Esophagus (tissue), 2 donors: ENCODE data around the gene CDKAL1. TPM values are rescaled to one million over a fixed set of nuclear protein-coding genes. Genes with fewer than 3 reads are reported as not detected.
"Not testable (repeated sequence)": the region's sequence is repeated elsewhere in the genome, so short reads cannot be mapped to it uniquely, and the experiment has no call there.

Experiments used
- H3K27ac ChIP-seq, 2 donors: one replicate each; pipeline ENCODE4 v1.5.1; 2013; ENCODE audit warnings: low read depth in 2 of 2, mild to moderate bottlenecking in 2 of 2, inconsistent platforms in 1 of 2, low read length in 1 of 2, moderate library complexity in 1 of 2
- H3K27me3 ChIP-seq, 2 donors: one replicate each; pipeline ENCODE4 v1.6.1; 2013; ENCODE audit warnings: low read length in 2 of 2, control low read depth in 1 of 2, mild to moderate bottlenecking in 1 of 2; ENCODE audit not compliant: insufficient read depth in 2 of 2, control insufficient read depth in 1 of 2
- H3K36me3 ChIP-seq, 2 donors: one replicate each; pipeline ENCODE4 v1.6.1; 2013; ENCODE audit warnings: low read length in 1 of 2; ENCODE audit not compliant: control insufficient read depth in 2 of 2, insufficient read depth in 2 of 2
- H3K4me1 ChIP-seq, 2 donors: one replicate each; pipeline ENCODE4 v1.6.1; 2013; ENCODE audit warnings: low read length in 1 of 2; ENCODE audit not compliant: control insufficient read depth in 2 of 2, insufficient read depth in 2 of 2
- H3K4me3 ChIP-seq, 2 donors: one replicate each; pipeline ENCODE4 v1.5.1; 2013; ENCODE audit warnings: low read length in 2 of 2, mild to moderate bottlenecking in 2 of 2, low read depth in 1 of 2, moderate library complexity in 1 of 2
- H3K9me3 ChIP-seq, 2 donors: one replicate each; pipeline ENCODE4 v1.6.1; 2013; ENCODE audit warnings: mild to moderate bottlenecking in 2 of 2, low read depth in 1 of 2, low read length in 1 of 2, moderate library complexity in 1 of 2; ENCODE audit not compliant: control insufficient read depth in 2 of 2, insufficient read depth in 1 of 2
- WGBS, 2 donors: extraction: QIAGEN DNeasy Blood & Tissue Kit; methylation state at CpG; one replicate each; pipeline ENCODE4 v1.1.7; 2013; 5-methylcytosine and 5-hydroxymethylcytosine counted together
- polyA plus RNA-seq, 2 donors: library from polyadenylated mRNA; stranded (reverse); fragments of 200-250 nt; gene quantifications; one replicate each; pipeline ENCODE4 v1.2.3, GENCODE V29; 2013
- donor health status: healthy with polysubstance abuse.
- donor health status: Bipolar disorder and iron deficiency.

The CDKAL1 gene
- polyA plus RNA-seq, 2 donors, result 3.5 TPM

- WGBS, 2 donors, result 94 to 96% methylated on average over 1 of the region's 1 CpG
- no peaks in the 10 kb centered on the region for H3K4me1 ChIP-seq
- no peak overlapping the region for H3K4me3 ChIP-seq
Observed at GRCh38 chr6:20729086-20729485, 194.8 kb downstream of the CDKAL1 start.

GRCh38 chr6:20732362-20732761 lies 198.1 kb downstream of the CDKAL1 start:
- H3K9me3 ChIP-seq, result not testable (repeated sequence)

More at GRCh38 chr6:20729086-20729485, 194.8 kb downstream of the CDKAL1 start:
- H3K27me3 ChIP-seq, result no peaks in the 10 kb centered on the region
- H3K9me3 ChIP-seq, result no peaks in the 10 kb centered on the region
- no peak overlapping the region for H3K27ac ChIP-seq
- H3K36me3 ChIP-seq, result no peaks in the 10 kb centered on the region

GRCh38 chr6:20732896-20733295 lies 198.6 kb downstream of the CDKAL1 start:
- 65 to 79% methylated on average over 3 of the region's 3 CpGs for WGBS, 2 donors
- Histone ChIP-seq H3K9me3 (no peaks in the 10 kb centered on the region), H3K36me3 (no peaks in the 10 kb centered on the region), H3K27me3 (no peaks in the 10 kb centered on the region), H3K4me1 (no peaks in the 10 kb centered on the region), H3K27ac (no peak overlapping the region), H3K4me3 (no peak overlapping the region)

More at GRCh38 chr6:20732362-20732761, 198.1 kb downstream of the CDKAL1 start:
- H3K36me3 ChIP-seq, H3K27ac ChIP-seq, H3K4me3 ChIP-seq, H3K27me3 ChIP-seq, H3K4me1 ChIP-seq: not testable (repeated sequence)
- 88 to 91% methylated on average over 8 of the region's 8 CpGs for WGBS, 2 donors

- 72 to 82% methylated on average over 3 of the region's 3 CpGs for WGBS, 2 donors
- Histone ChIP-seq H3K9me3 (no peaks in the 10 kb centered on the region), H3K4me3 (no peak overlapping the region), H3K36me3 (no peaks in the 10 kb centered on the region), H3K4me1 (no peaks in the 10 kb centered on the region), H3K27ac (no peak overlapping the region), H3K27me3 (no peaks in the 10 kb centered on the region)
Observed at GRCh38 chr6:20737912-20738311, 203.7 kb downstream of the CDKAL1 start.

- Histone ChIP-seq H3K27me3 (no peaks in the 10 kb centered on the region), H3K4me1 (no peaks in the 10 kb centered on the region), H3K27ac (no peak overlapping the region), H3K4me3 (no peak overlapping the region), H3K9me3 (no peaks in the 10 kb centered on the region), H3K36me3 (no peaks in the 10 kb centered on the region)
- 92 to 95% methylated on average over 4 of the region's 4 CpGs for WGBS, 2 donors
Observed at GRCh38 chr6:20740088-20740487, 205.8 kb downstream of the CDKAL1 start.

- Histone ChIP-seq H3K4me3 (no peak overlapping the region), H3K36me3 (no peaks in the 10 kb centered on the region), H3K4me1 (no peaks in the 10 kb centered on the region), H3K27me3 (no peaks in the 10 kb centered on the region), H3K9me3 (no peaks in the 10 kb centered on the region), H3K27ac (no peak overlapping the region)
- 85 to 89% methylated on average over 4 of the region's 4 CpGs for WGBS, 2 donors
Observed at GRCh38 chr6:20740727-20741126, 206.5 kb downstream of the CDKAL1 start.

- no peak overlapping the region for H3K27ac ChIP-seq
- H3K9me3 ChIP-seq, result no peaks in the 10 kb centered on the region
- no peak overlapping the region for H3K4me3 ChIP-seq
- no peaks in the 10 kb centered on the region for H3K27me3 ChIP-seq
- 96 to 98% methylated on average over 2 of the region's 2 CpGs for WGBS, 2 donors
- no peaks in the 10 kb centered on the region for H3K4me1 ChIP-seq
- no peaks in the 10 kb centered on the region for H3K36me3 ChIP-seq
Observed at GRCh38 chr6:20741490-20741889, 207.2 kb downstream of the CDKAL1 start.

- 76 to 86% methylated on average over 9 of the region's 9 CpGs for WGBS, 2 donors
- Histone ChIP-seq H3K36me3 (no peaks in the 10 kb centered on the region), H3K27me3 (no peaks in the 10 kb centered on the region), H3K9me3 (no peaks in the 10 kb centered on the region), H3K27ac (no peak overlapping the region), H3K4me3 (no peak overlapping the region), H3K4me1 (no peaks in the 10 kb centered on the region)
Observed at GRCh38 chr6:20744911-20745557, 210.8 kb downstream of the CDKAL1 start.

GRCh38 chr6:20746024-20746423 lies 211.8 kb downstream of the CDKAL1 start:
- Histone ChIP-seq H3K9me3 (no peaks in the 10 kb centered on the region), H3K4me1 (no peaks in the 10 kb centered on the region), H3K4me3 (no peak overlapping the region), H3K36me3 (no peaks in the 10 kb centered on the region), H3K27ac (no peak overlapping the region), H3K27me3 (no peaks in the 10 kb centered on the region)
- WGBS, 2 donors, result 79 to 81% methylated on average over 2 of the region's 2 CpGs

- Histone ChIP-seq H3K36me3 (no peaks in the 10 kb centered on the region), H3K9me3 (no peaks in the 10 kb centered on the region), H3K4me1 (no peaks in the 10 kb centered on the region), H3K27me3 (no peaks in the 10 kb centered on the region), H3K27ac (no peak overlapping the region), H3K4me3 (no peak overlapping the region)
- WGBS, 2 donors, result 83 to 84% methylated on average over 6 of the region's 6 CpGs
Observed at GRCh38 chr6:20746805-20747558, 212.7 kb downstream of the CDKAL1 start.
